SK-N-SH (cell line): ENCODE results near the gene PPT2. TPM values are rescaled to one million over a fixed set of nuclear protein-coding genes. Genes with fewer than 3 reads are reported as not detected.

Experiments
- CTCF ChIA-PET: fragments of 300-600, 350-600 bp; formaldehyde crosslinking; extraction: SDS; loops from one replicate; lab custom pipeline; 2021; lab: Yijun Ruan, JAX
- POLR2A ChIA-PET: fragments of 350-600 bp; sonication (Branson Sonifier 250); formaldehyde crosslinking; extraction: SDS; loops from one replicate; lab custom pipeline; 2020; ENCODE audit warnings: antibody characterized with exemption, inconsistent platforms; lab: Yijun Ruan, JAX
- DNase-seq: peaks from one replicate; pipeline ENCODE4 v3.0.0; 2012
- H2AFZ ChIP-seq: fragments of 200-600 bp; sonication (generic); 2 replicates; pipeline ENCODE4 v1.8.1; 2016; ENCODE audit warnings: antibody characterized with exemption, mild to moderate bottlenecking, low read depth
- H3F3A ChIP-seq: fragments of 200-600 bp; sonication (generic); replicated peaks from 2 replicates; pipeline ENCODE3; 2016; ENCODE audit warnings: antibody characterized with exemption, mild to moderate bottlenecking; ENCODE audit not compliant: insufficient read depth
- H3K27ac ChIP-seq, 2 experiments: fragments of 200-500 bp in 1 of 2; fragments of 200-600 bp in 1 of 2; sonication (Bioruptor generic) in 1 of 2; sonication (generic), shearing (Covaris generic) in 1 of 2; 2 replicates each; pipeline versions ENCODE4 v1.5.1 to v1.6.1; 2014 to 2016; ENCODE audit warnings: low read depth in 2 of 2, inconsistent platforms in 1 of 2, low read length in 1 of 2, mild to moderate bottlenecking in 1 of 2, mixed read lengths in 1 of 2
- H3K27me3 ChIP-seq: fragments of 200-600 bp; sonication (generic), shearing (Covaris generic); 2 replicates; pipeline ENCODE4 v1.6.1; 2016; ENCODE audit warnings: mixed run types; ENCODE audit not compliant: insufficient read depth
- H3K36me3 ChIP-seq, 2 experiments: fragments of 200-500 bp in 1 of 2; fragments of 200-600 bp in 1 of 2; sonication (Bioruptor generic) in 1 of 2; sonication (generic) in 1 of 2; replicated peaks in 1 of 2; 2 replicates each; pipeline versions ENCODE3 to v1.5.1; 2014 to 2016; ENCODE audit warnings: low read length in 1 of 2, mild to moderate bottlenecking in 1 of 2; ENCODE audit not compliant: insufficient read depth in 2 of 2, control insufficient read depth in 1 of 2
- H3K4me1 ChIP-seq, 2 experiments: fragments of 200-500 bp in 1 of 2; fragments of 200-600 bp in 1 of 2; sonication (Bioruptor generic) in 1 of 2; sonication (generic), shearing (Covaris generic) in 1 of 2; 2 replicates each; pipeline versions ENCODE4 v1.5.1 to v1.6.1; 2014 to 2016; ENCODE audit warnings: low read depth in 1 of 2, low read length in 1 of 2, mixed run types in 1 of 2; ENCODE audit not compliant: insufficient read depth in 2 of 2, control insufficient read depth in 1 of 2
- H3K4me2 ChIP-seq: fragments of 200-600 bp; sonication (generic), shearing (Covaris generic); 2 replicates; pipeline ENCODE4 v1.6.1; 2017; ENCODE audit warnings: mixed run types
- H3K4me3 ChIP-seq, 2 experiments: fragments of 200-500 bp in 1 of 2; fragments of 200-600 bp in 1 of 2; sonication (Bioruptor generic) in 1 of 2; sonication (generic), shearing (Covaris generic) in 1 of 2; 2 replicates each; pipeline versions ENCODE4 v1.5.1 to v1.8.1; 2014 to 2016; ENCODE audit warnings: low read depth in 2 of 2, inconsistent platforms in 1 of 2, low read length in 1 of 2, mild to moderate bottlenecking in 1 of 2, mixed read lengths in 1 of 2, moderate library complexity in 1 of 2
- H3K79me2 ChIP-seq: fragments of 200-600 bp; sonication (generic); 2 replicates; pipeline ENCODE4 v1.8.1; 2017; ENCODE audit warnings: mild to moderate bottlenecking; ENCODE audit not compliant: insufficient read depth
- H3K9ac ChIP-seq: fragments of 200-600 bp; sonication (generic); 2 replicates; pipeline ENCODE4 v1.6.1; 2017; ENCODE audit warnings: mixed run types
- H3K9me2 ChIP-seq: fragments of 200-600 bp; sonication (generic); 2 replicates; pipeline ENCODE4 v1.6.1; 2017; ENCODE audit warnings: mixed run types
- H3K9me3 ChIP-seq: fragments of 200-600 bp; sonication (generic); 2 replicates; pipeline ENCODE4 v1.6.1; 2017; ENCODE audit warnings: mixed run types, mild to moderate bottlenecking, moderate library complexity
- H4K20me1 ChIP-seq: fragments of 200-600 bp; sonication (generic); 2 replicates; pipeline ENCODE4 v1.6.1; 2017; ENCODE audit warnings: mild to moderate bottlenecking, mixed run types; ENCODE audit not compliant: insufficient read depth
- IRF3 ChIP-seq: fragments of 150-350 bp; IDR thresholded peaks from 2 replicates; pipeline ENCODE4 v1.6.1; 2016; ENCODE audit warnings: mild to moderate bottlenecking, low read depth, low read length
- MAX ChIP-seq: IDR thresholded peaks from 2 replicates; pipeline ENCODE4 v1.4.0; 2012; ENCODE audit warnings: low read depth
- MXI1 ChIP-seq: IDR thresholded peaks from 2 replicates; pipeline ENCODE4 v1.6.1; 2012; ENCODE audit warnings: mild to moderate bottlenecking, low read depth, low read length, improper control_type of control experiment
- NFIC ChIP-seq: IDR thresholded peaks from 2 replicates; pipeline ENCODE4 v1.4.0; 2012; ENCODE audit warnings: borderline replicate concordance
- RXRA ChIP-seq: IDR thresholded peaks from 2 replicates; pipeline ENCODE4 v1.4.0; 2012; ENCODE audit warnings: low read depth, mild to moderate bottlenecking, borderline replicate concordance
- USF2 ChIP-seq: fragments of 150-350 bp; IDR thresholded peaks from 2 replicates; pipeline ENCODE4 v1.6.1; 2017; ENCODE audit warnings: antibody characterized with exemption, low read length, low read depth, borderline replicate concordance
- WGBS: methylation state at CpG from one replicate; pipeline ENCODE4 v1.1.6; 2017; ENCODE audit warnings: low lambda C conversion rate; 5-methylcytosine and 5-hydroxymethylcytosine counted together
- polyA plus RNA-seq, 3 experiments: library from polyadenylated mRNA; depleted of rRNA; stranded (reverse); fragments of >200 nt; gene quantifications; 2 replicates each; pipeline ENCODE4 v1.2.3, GENCODE V29; 2012

The PPT2 gene
- polyA plus RNA-seq, 1 of the 3 experiments (the other 2 are of a cell fraction), result 32.7 TPM

GRCh38 chr6:32178547-32179440 lies 24.9 kb downstream of the PPT2 start:
- H3K27me3 ChIP-seq, result no peaks in the 10 kb centered on the region
- H3K9me2 ChIP-seq, result no peaks in the 10 kb centered on the region
- peaks cover 10% of the 10 kb centered on the region for H3F3A ChIP-seq
- H3K79me2 ChIP-seq, result peaks cover 33% of the 10 kb centered on the region
- peaks cover 9 to 25% of the 10 kb centered on the region in 2 experiments for H3K36me3 ChIP-seq
- WGBS, result 2% methylated on average over 24 of the region's 24 CpGs
- H3K4me3 ChIP-seq, result peak overlapping the region; percentile 84 to 99
- TF ChIP-seq USF2, result 0 out of 2 replicates have a peak, but pooled peaks have one; percentile 5
- no peak for TF ChIP-seq RXRA
- TF ChIP-seq MXI1, result peak; percentile 72; the same call in 1 of the 2 replicates
- peak; percentile 6; the same call in 1 of the 2 replicates for TF ChIP-seq MAX
- CTCF ChIA-PET, result interaction anchor here (0.8 to 1.0 kb wide), 2 partner anchors 24 to 61 kb away, joined by 3 read pairs; no protein-coding TSS in a partner anchor
- peaks cover 12 to 33% of the 10 kb centered on the region in 2 experiments; a peak in 3 of 4 replicates for H3K4me1 ChIP-seq
- peak overlapping the region; percentile 84 for H3K9ac ChIP-seq
- no peaks in the 10 kb centered on the region for H4K20me1 ChIP-seq
- H2AFZ ChIP-seq, result peak overlapping the region; percentile 85
- POLR2A ChIA-PET, result interaction anchor here (1.5 to 4.1 kb wide), 2 partner anchors 11 to 17 kb away, joined by 6 to 22 read pairs; partner anchors contain the start of gene PBX2
- peak overlapping the region; percentile 100 for H3K4me2 ChIP-seq
- H3K9me3 ChIP-seq, result no peaks in the 10 kb centered on the region
- H3K27ac ChIP-seq, result peak overlapping the region; percentile 66 to 98
- peak; percentile 48 for DNase-seq

GRCh38 chr6:32179766-32180405 lies 25.9 kb downstream of the PPT2 start:
- no peak overlapping the region for H3K9ac ChIP-seq
- CTCF ChIA-PET, result interaction anchor here (0.8 to 1.0 kb wide), 3 partner anchors 15 to 62 kb away, joined by 3 read pairs; no protein-coding TSS in a partner anchor
- no peaks in the 10 kb centered on the region for H3K9me2 ChIP-seq
- POLR2A ChIA-PET, result interaction anchor here (1.5 to 4.1 kb wide), 2 partner anchors 10 to 16 kb away, joined by 6 to 22 read pairs; partner anchors contain the start of gene PBX2
- peak overlapping the region; percentile 100; the same call in 1 of the 2 replicates for H3K4me2 ChIP-seq
- H3K36me3 ChIP-seq, result peaks cover 9 to 27% of the 10 kb centered on the region in 2 experiments
- peaks cover 8% of the 10 kb centered on the region for H3F3A ChIP-seq
- DNase-seq, result no peak
- H3K9me3 ChIP-seq, result no peaks in the 10 kb centered on the region
- H3K4me1 ChIP-seq, result peaks cover 12 to 27% of the 10 kb centered on the region in 2 experiments; a peak in 3 of 4 replicates
- peaks cover 22% of the 10 kb centered on the region for H3K79me2 ChIP-seq
- TF ChIP-seq NFIC (no peak), IRF3 (no peak)
- H4K20me1 ChIP-seq, result no peaks in the 10 kb centered on the region
- H3K27me3 ChIP-seq, result no peaks in the 10 kb centered on the region
- no peak overlapping the region for H3K4me3 ChIP-seq
- no peak overlapping the region for H2AFZ ChIP-seq
- H3K27ac ChIP-seq, result no peak overlapping the region
- 78% methylated on average over 10 of the region's 10 CpGs for WGBS
